ENCODE measurements around the gene ITFG1.
"Not testable (repeated sequence)": the region's sequence is repeated elsewhere in the genome, so short reads cannot be mapped to it uniquely, and the experiment has no call there.

The ITFG1 gene

GRCh38 chr16:47342055-47342454 is 118.8 kb downstream of the ITFG1 start:
- no peak for DNase-seq

- DNase-seq: not testable (repeated sequence)
These were observed 130.3 kb downstream of the ITFG1 start for GRCh38 chr16:47330562-47330961.

GRCh38 chr16:47324309-47324708 is 136.6 kb downstream of the ITFG1 start:
- not testable (repeated sequence) for DNase-seq

GRCh38 chr16:47323241-47323640 is 137.6 kb downstream of the ITFG1 start:
- no peak for DNase-seq

GRCh38 chr16:47320546-47321310 is 140.1 kb downstream of the ITFG1 start:
- DNase-seq: no peak

- DNase-seq: no peak
These were observed 143.2 kb downstream of the ITFG1 start for GRCh38 chr16:47317465-47318240.

GRCh38 chr16:47316442-47317015 is 144.3 kb downstream of the ITFG1 start:
- no peak for DNase-seq

GRCh38 chr16:47311738-47312505 is 148.9 kb downstream of the ITFG1 start:
- peak in 30 of 56 donors; percentile 2 to 69 (median 24) for DNase-seq

- DNase-seq: no peak
These were observed 150.1 kb downstream of the ITFG1 start for GRCh38 chr16:47310792-47311211.

GRCh38 chr16:47309581-47310312 is 151.1 kb downstream of the ITFG1 start:
- no peak for DNase-seq

GRCh38 chr16:47308601-47309000 is 152.3 kb downstream of the ITFG1 start:
- no peak for DNase-seq

GRCh38 chr16:47304563-47304962 is 156.3 kb downstream of the ITFG1 start:
- DNase-seq: no peak

GRCh38 chr16:47299587-47299986 is 161.3 kb downstream of the ITFG1 start:
- no peak for DNase-seq

- DNase-seq: no peak
These were observed 175.9 kb downstream of the ITFG1 start for GRCh38 chr16:47284999-47285398.

- no peak for DNase-seq
These were observed 182.4 kb downstream of the ITFG1 start for GRCh38 chr16:47278306-47278970.

- no peak for DNase-seq
These were observed 184.3 kb downstream of the ITFG1 start for GRCh38 chr16:47276522-47276921.

GRCh38 chr16:47262938-47263337 is 197.9 kb downstream of the ITFG1 start:
- no peak for DNase-seq

GRCh38 chr16:47260503-47260902 is 200.4 kb downstream of the ITFG1 start:
- no peak for DNase-seq

GRCh38 chr16:47258874-47259461 is 201.9 kb downstream of the ITFG1 start:
- no peak for DNase-seq

- no peak for DNase-seq
These were observed 206.1 kb downstream of the ITFG1 start for GRCh38 chr16:47254756-47255155.
